DMS 273 treated with DMSO at 0.1 percent for 48 hours (cell line): Measurements from ENCODE around the gene HEPH.
"Not testable (repeated sequence)": the region's sequence is repeated elsewhere in the genome, so short reads cannot be mapped to it uniquely, and the experiment has no call there.

Experiments used
- DNase-seq: peaks from one replicate; lab custom pipeline; 2025; lab: John Stamatoyannopoulos, UW

The HEPH gene

DNA sequence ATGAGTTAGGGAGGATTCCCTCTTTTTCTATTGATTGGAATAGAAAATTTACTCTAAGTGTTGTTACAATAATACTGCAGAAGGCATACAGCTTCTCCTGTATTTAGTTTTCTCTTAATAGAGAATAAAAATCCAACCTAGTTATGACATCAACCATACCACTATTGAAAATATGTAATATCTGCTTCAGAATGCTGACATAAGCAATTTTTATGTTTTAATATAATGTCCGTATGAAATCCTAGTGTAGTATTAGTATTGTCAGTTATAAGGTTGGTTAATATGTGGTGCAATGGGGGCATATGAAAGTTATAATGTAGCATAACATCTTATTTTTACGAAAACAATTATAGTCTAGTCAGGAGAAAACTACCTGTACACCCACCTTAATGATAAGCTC lies 68.2 kb downstream of the HEPH start:
- no peak for DNase-seq

DNA sequence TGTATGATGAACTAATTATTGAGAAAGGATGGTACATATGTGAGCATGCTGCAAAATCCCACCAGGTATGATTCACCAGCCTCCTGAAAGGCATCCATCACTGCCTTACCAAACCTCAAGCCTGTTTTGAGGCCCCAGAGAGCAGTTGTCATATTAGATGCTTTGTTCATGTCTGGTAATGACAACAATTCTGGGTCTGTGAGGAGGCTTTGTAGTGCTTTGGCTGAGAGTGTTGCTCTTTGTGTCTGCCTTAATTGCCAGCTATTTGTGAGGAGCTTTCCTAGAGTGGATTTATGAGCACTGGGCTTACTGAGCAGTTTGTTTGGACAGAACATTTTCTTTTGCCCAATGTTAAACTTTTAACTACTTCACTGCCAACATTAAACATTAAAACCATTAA lies 69.2 kb downstream of the HEPH start:
- no peak for DNase-seq

DNA sequence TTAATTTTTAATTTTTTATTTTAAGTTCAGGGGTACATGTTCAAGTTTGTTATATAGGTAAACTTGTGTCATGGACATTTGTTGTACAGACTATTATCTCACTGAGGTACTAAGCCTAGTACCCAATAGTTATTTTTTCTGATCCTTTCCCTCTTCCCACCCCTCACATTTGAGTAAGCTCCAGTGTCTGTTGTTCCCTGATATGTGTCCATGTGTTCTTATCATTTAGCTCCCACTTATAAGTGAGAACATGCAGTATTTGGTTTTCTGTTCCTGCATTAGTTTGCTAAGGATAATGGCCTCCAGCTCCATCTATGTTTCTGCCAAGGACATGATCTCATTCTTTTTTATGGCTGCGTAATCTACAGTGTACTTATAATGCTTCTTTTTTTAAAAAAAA lies 69.9 kb downstream of the HEPH start:
- DNase-seq: not testable (repeated sequence)

DNA sequence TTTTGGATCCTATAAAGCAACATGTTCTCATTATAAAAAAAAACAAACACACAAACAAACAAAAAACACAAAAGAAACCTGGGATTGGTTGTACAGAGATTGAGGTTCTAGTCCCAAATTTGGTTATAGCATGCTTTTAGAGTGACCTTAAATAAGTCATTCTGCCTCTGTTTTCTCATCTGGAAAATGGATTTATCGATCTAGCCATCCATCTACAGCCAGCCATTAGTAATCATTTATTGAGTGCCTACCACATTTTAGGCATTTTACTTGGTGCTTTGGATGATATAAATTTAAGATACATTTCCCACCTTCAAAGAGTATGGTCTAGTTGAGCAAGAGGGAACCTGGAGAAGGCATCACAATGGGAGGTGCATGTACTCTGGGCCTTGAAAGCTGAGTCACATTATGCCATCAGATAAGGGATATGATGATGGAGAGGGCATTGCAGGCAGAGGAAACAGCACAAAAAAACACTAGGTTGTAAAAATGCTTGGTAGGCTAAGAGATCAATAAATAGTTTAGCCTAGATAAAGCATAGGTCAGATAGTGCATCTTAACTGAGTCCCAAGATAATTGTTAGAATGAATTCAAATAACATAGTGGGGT lies 91.4 kb downstream of the HEPH start:
- DNase-seq: no peak

DNA sequence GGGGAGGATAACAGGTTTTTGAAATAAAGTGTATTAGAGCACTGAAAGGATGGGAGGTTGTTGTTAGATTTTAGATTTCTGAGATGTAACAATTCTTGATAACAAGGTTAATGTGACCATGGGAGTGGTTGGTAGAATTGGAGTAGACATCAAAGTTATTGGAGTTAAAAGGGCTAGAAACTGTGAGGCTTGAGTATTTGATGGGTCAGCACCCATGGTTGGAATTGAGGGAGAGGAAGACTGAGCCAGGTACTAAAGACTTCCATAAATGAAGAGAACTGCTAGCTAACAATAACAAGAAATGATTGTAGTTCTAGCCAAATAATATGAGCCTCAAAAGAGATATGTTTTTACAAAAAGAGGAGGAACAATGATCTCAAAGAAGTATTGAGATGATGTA lies 98.8 kb downstream of the HEPH start:
- DNase-seq: no peak
